ENCODE results near the gene TBKBP1. TPM values are rescaled to one million over a fixed set of nuclear protein-coding genes. Genes with fewer than 3 reads are reported as not detected.
A peak's percentile ranks its signal among the peaks of the same experiment; 100 is the strongest.

Gene TBKBP1
- total and polyA plus RNA-seq, 9 of the 15 experiments (the other 6 are each of a cell fraction or from before 2014, with no cell fraction given) = 0.03 to 15.6 (median 6.8) TPM

GRCh38 chr17:47684535-47685193 is 9.3 kb upstream of the TBKBP1 start:
- Histone ChIP-seq H4K20me1 (replicated peaks; ENCODE audit: control insufficient read depth, insufficient read depth, low read length) (no peaks in the 10 kb centered on the region; the same call in 1 of the 2 replicates), H3K9me3 (replicated peaks; ENCODE audit: control insufficient read depth, insufficient read depth, low read depth, low read length) (no peaks in the 10 kb centered on the region), H3K79me2 (ENCODE audit: control insufficient read depth, insufficient read depth, low read length) (no peaks in the 10 kb centered on the region), H3K36me3 (ENCODE audit: control insufficient read depth, insufficient read depth, low read length) (peaks cover 61% of the 10 kb centered on the region), H3K4me1 (replicated peaks in 1 of 2; ENCODE audit: control insufficient read depth in 2 of 2, insufficient read depth in 2 of 2, low read length in 2 of 2) (no peaks in the 10 kb centered on the region; a peak in 1 of 5 replicates), H2AFZ (ENCODE audit: low read depth, low read length) (no peak overlapping the region), H3K27ac (ENCODE audit: extremely low read depth, low read depth, low read length) (no peak overlapping the region), H3K9ac (ENCODE audit: insufficient read depth in 1 of 2, low read depth in 2 of 2, low read length in 2 of 2) (no peak overlapping the region), H3K9me1 (ENCODE audit: control insufficient read depth, insufficient read depth, low read length) (no peaks in the 10 kb centered on the region), H3K4me2 (ENCODE audit: insufficient read depth, low read length) (no peak overlapping the region), H3K27me3 (ENCODE audit: control insufficient read depth in 2 of 2, insufficient read depth in 2 of 2, low read length in 2 of 2) (no peaks in the 10 kb centered on the region), H3K4me3 (no peak overlapping the region)
- ATAC-seq = peak; percentile 29
- in situ Hi-C loops (cut with MboI) = no loop called here
- WGBS (ENCODE audit: insufficient coverage, low coverage, missing lambda C conversion rate) = 97% methylated on average over 4 of the region's 4 CpGs
- no peak for FAIRE-seq
- BruUV-seq (replicated peaks) = no TSS peak
- ChIA-PET CTCF (ENCODE audit: low intra/inter-chr PET ratio) (no interaction called here), POLR2A (interaction anchor here (0.6 to 1.0 kb wide), 5 partner anchors 8 to 54 kb away, joined by 3 to 4 read pairs (median 3); no protein-coding TSS in a partner anchor)
- DNase-seq (ENCODE audit: extremely low read depth in 1 of 4, low spot score in 3 of 4) = no peak
- intact Hi-C loops (cut with micrococcal nuclease) = no loop called here
- TF ChIP-seq AFF1 (IDR thresholded peaks at IDR 0.05; ENCODE audit: low read depth in 1 of 2, partially characterized antibody in 2 of 2) (no peak), ZNF512 (tag; IDR thresholded peaks at IDR 0.05) (no peak), POLR2AphosphoS2 (IDR thresholded peaks at IDR 0.05; ENCODE audit: low read length) (0 out of 2 replicates have a peak, but pooled peaks have one; percentile 27), ZNF780A (CRISPR knock-in tag; IDR thresholded peaks at IDR 0.05) (no peak), CHAMP1 (IDR thresholded peaks at IDR 0.05) (no peak), XRCC5 (IDR thresholded peaks at IDR 0.05; ENCODE audit: low read depth, low read length) (no peak), CAMTA2 (CRISPR knock-in tag; conservative IDR thresholded peaks at IDR 0.05) (no peak), SUPT5H (IDR thresholded peaks at IDR 0.05) (peak; percentile 54; the same call in 1 of the 2 replicates), GTF2A2 (tag; IDR thresholded peaks at IDR 0.05) (no peak), KAT8 (IDR thresholded peaks at IDR 0.05; ENCODE audit: low read depth) (no peak), ZNF174 (CRISPR knock-in tag; IDR thresholded peaks at IDR 0.05) (no peak), ZBTB7A (IDR thresholded peaks at IDR 0.05; ENCODE audit: borderline replicate concordance, control insufficient read depth, low read depth, low read length) (no peak), SRF (CRISPR knock-in tag; IDR thresholded peaks at IDR 0.05) (no peak)
